Femur (tissue), 1 donor: ENCODE measurements around the gene STX7.
A peak's percentile ranks its signal among the peaks of the same experiment; 100 is the strongest.

Experiments used
- DNase-seq: peaks from one replicate; pipeline ENCODE4 v3.0.0-alpha.2; 2017

Gene STX7

GRCh38 chr6:132466952-132467351 lies 46.0 kb downstream of the STX7 start:
- no peak for DNase-seq

GRCh38 chr6:132465530-132466485 lies 47.1 kb downstream of the STX7 start:
- DNase-seq, result no peak

- no peak for DNase-seq
Measured at GRCh38 chr6:132464538-132465256, 48.2 kb downstream of the STX7 start.

- no peak for DNase-seq
Measured at GRCh38 chr6:132461958-132462357, 51.0 kb downstream of the STX7 start.

GRCh38 chr6:132459605-132459952 lies 53.3 kb downstream of the STX7 start:
- DNase-seq, result no peak

- no peak for DNase-seq
Measured at GRCh38 chr6:132458887-132459604, 53.9 kb downstream of the STX7 start.

- DNase-seq, result peak; percentile 48
Measured at GRCh38 chr6:132456700-132457143, 56.2 kb downstream of the STX7 start.

- no peak for DNase-seq
Measured at GRCh38 chr6:132446855-132447241, 66.1 kb downstream of the STX7 start.

GRCh38 chr6:132446141-132446854 lies 66.6 kb downstream of the STX7 start:
- no peak for DNase-seq

- DNase-seq, result no peak
Measured at GRCh38 chr6:132445201-132445951, 67.5 kb downstream of the STX7 start.

GRCh38 chr6:132443206-132443605 lies 69.7 kb downstream of the STX7 start:
- DNase-seq, result no peak

GRCh38 chr6:132430110-132430509 lies 82.8 kb downstream of the STX7 start:
- DNase-seq, result no peak

- DNase-seq, result no peak
Measured at GRCh38 chr6:132425176-132425575, 87.7 kb downstream of the STX7 start.

- DNase-seq, result no peak
Measured at GRCh38 chr6:132423839-132424238, 89.1 kb downstream of the STX7 start.

GRCh38 chr6:132418235-132418965 lies 94.5 kb downstream of the STX7 start:
- DNase-seq, result no peak

GRCh38 chr6:132414761-132415160 lies 98.2 kb downstream of the STX7 start:
- no peak for DNase-seq

- no peak for DNase-seq
Measured at GRCh38 chr6:132414322-132414721, 98.6 kb downstream of the STX7 start.

- no peak for DNase-seq
Measured at GRCh38 chr6:132413499-132413802, 99.5 kb downstream of the STX7 start.

- DNase-seq, result no peak
Measured at GRCh38 chr6:132412656-132413498, 100.0 kb downstream of the STX7 start.

- DNase-seq, result no peak
Measured at GRCh38 chr6:132411296-132411695, 101.6 kb downstream of the STX7 start.
